ENCODE data around the gene KCNJ15.

Gene KCNJ15

DNA sequence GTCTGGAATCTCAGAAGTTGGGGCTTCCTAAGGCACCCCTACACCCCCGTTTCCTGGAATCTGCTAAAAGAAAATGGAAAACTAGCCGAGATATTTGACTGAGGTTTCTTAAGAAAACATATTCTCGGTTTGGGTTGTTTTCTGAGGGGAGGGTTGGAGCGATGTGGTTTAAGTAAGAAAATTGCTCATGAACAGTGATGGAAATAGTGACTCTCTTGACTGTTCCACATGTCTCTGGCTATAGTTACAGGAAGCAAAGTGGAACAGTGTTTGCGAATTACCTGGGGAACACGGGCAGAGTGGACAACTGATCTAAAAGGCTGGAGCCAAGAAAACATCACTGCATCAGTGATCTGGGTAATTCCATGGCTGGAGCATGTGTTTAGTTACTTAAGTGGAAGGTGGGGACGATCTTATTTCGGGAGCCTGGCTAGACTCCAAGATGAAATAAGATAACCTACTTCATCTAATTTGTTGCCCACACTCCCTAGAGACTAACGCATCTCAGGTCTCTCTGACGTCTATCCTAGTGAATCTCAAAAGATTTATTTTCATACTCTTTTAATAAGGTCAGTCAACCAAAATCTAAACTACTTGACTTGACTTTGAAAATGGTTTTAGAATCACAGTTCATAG lies 92.4 kb downstream of the KCNJ15 start:
- H3K9me3 ChIP-seq, result no peaks in the 10 kb centered on the region
- no peak overlapping the region for H3K4me3 ChIP-seq
- H3K36me3 ChIP-seq, result no peaks in the 10 kb centered on the region
- peak overlapping the region; percentile 68 to 71 for H3K27ac ChIP-seq
- TF ChIP-seq, protein P1, sequence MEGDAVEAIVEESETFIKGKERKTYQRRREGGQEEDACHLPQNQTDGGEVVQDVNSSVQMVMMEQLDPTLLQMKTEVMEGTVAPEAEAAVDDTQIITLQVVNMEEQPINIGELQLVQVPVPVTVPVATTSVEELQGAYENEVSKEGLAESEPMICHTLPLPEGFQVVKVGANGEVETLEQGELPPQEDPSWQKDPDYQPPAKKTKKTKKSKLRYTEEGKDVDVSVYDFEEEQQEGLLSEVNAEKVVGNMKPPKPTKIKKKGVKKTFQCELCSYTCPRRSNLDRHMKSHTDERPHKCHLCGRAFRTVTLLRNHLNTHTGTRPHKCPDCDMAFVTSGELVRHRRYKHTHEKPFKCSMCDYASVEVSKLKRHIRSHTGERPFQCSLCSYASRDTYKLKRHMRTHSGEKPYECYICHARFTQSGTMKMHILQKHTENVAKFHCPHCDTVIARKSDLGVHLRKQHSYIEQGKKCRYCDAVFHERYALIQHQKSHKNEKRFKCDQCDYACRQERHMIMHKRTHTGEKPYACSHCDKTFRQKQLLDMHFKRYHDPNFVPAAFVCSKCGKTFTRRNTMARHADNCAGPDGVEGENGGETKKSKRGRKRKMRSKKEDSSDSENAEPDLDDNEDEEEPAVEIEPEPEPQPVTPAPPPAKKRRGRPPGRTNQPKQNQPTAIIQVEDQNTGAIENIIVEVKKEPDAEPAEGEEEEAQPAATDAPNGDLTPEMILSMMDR (IDR thresholded peaks at IDR 0.05), result no peak
- peaks cover 0 to 64% (median 33%) of the 10 kb centered on the region in 4 donors for H3K4me1 ChIP-seq
- no peak for DNase-seq
- no peaks in the 10 kb centered on the region for H3K27me3 ChIP-seq
- intact Hi-C loops (cut with DNase I; ENCODE audit: low total_unique reads), result no loop called here

DNA sequence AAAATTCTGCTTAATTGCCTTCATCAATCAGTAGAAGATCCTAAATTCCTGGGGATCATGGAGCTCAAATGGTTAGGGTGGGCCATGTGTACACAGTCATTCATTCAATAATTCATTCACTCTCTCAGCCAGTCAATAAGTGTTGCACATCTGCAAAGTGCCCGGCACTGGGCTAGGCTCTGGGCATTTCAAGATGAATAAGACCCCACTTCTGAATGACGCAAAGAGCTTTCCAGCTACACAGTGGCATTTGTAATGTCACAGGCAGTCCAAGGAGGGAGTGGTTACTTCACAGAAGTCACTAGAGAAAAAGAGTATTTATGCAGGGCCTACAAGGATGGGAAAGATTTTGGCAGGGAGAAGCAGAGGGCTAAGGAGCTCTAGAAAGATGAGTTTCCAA lies 93.2 kb downstream of the KCNJ15 start:
- Histone ChIP-seq H3K36me3 (no peaks in the 10 kb centered on the region), H3K27me3 (no peaks in the 10 kb centered on the region), H3K4me3 (no peak overlapping the region), H3K27ac (peak overlapping the region; percentile 68 to 71), H3K9me3 (no peaks in the 10 kb centered on the region), H3K4me1 (peaks cover 0 to 57% (median 26%) of the 10 kb centered on the region in 4 donors)
- intact Hi-C loops (cut with DNase I; ENCODE audit: low total_unique reads), result loop anchor here (5.0 kb wide), 1 partner anchor 638 kb away; no protein-coding TSS in a partner anchor
- TF ChIP-seq, protein P1 (IDR thresholded peaks at IDR 0.05), result no peak
- no peak for DNase-seq

DNA sequence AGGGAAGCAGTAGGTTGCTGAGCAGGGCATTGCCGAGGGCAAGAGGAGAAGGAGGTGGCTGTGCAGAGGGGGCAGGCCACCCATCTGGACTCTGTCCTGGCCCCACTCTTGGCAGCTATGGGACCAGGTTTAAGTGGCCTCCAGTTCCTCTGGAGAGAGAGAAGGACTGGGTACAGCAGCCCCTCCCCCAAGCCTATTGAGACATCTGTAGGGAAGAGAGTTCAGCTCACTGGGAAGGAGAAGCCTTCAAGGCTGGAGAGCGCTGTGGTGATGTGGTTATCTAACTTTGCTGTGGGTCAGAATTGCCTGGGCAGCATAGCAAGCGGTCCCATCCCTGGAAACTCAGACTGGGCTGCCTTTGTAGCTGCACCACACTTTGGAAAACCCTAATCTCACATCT lies 93.9 kb downstream of the KCNJ15 start:
- no peak for DNase-seq
- TF ChIP-seq, protein P1 (IDR thresholded peaks at IDR 0.05), result no peak
- no peak overlapping the region for H3K4me3 ChIP-seq
- no peaks in the 10 kb centered on the region for H3K9me3 ChIP-seq
- H3K27ac ChIP-seq, result peak overlapping the region; percentile 68 to 71
- intact Hi-C loops (cut with DNase I; ENCODE audit: low total_unique reads), result loop anchor here (5.0 kb wide), 1 partner anchor 638 kb away; no protein-coding TSS in a partner anchor
- peaks cover 0 to 54% (median 25%) of the 10 kb centered on the region in 4 donors for H3K4me1 ChIP-seq
- H3K27me3 ChIP-seq, result no peaks in the 10 kb centered on the region
- H3K36me3 ChIP-seq, result no peaks in the 10 kb centered on the region

DNA sequence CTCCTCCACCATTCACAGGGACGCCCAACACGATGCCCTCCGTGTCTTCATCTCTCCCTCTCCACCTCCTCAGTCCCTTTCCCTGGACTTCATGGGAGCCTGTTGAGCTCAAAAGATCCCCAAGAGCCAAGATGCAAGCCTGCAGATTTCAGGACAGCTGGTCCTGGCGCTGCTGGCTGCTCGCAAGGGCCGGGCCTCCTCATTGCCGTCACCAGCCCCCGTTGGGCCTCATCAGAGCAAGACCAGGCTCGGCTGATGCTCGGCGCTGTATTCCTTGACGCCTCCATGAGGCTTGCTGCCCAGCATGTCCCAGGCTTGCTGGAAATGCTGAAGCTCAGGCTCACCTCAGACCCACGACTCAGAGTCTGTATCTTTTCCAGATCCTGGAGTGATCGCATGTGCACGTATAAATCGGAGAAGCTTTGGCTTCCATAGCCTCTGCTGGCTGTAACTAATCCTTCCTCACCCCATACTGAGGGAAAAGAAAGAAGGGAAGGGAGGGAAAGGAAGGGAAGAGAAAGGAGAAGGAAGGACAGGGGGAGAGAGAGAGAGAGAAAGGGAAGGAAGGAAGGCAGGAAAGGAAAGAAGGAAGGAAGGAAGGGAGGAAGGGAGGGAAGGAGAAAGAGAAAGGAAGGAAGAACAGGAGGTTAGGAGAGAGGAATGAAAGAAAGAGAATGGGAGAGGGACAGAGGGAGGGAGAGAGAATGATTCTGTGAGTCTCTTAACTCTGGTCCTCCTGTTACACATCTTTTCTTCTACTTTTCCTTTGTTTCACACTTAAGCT lies 94.6 kb downstream of the KCNJ15 start:
- intact Hi-C loops (cut with DNase I; ENCODE audit: low total_unique reads), result loop anchor here (5.0 kb wide), 1 partner anchor 639 kb away; no protein-coding TSS in a partner anchor
- Histone ChIP-seq H3K4me3 (no peak overlapping the region), H3K36me3 (no peaks in the 10 kb centered on the region), H3K9me3 (no peaks in the 10 kb centered on the region), H3K27me3 (no peaks in the 10 kb centered on the region), H3K4me1 (peaks cover 0 to 57% (median 26%) of the 10 kb centered on the region in 4 donors), H3K27ac (peak overlapping the region; percentile 68 to 71)
- no peak for DNase-seq
- TF ChIP-seq, protein P1 (IDR thresholded peaks at IDR 0.05), result no peak

DNA sequence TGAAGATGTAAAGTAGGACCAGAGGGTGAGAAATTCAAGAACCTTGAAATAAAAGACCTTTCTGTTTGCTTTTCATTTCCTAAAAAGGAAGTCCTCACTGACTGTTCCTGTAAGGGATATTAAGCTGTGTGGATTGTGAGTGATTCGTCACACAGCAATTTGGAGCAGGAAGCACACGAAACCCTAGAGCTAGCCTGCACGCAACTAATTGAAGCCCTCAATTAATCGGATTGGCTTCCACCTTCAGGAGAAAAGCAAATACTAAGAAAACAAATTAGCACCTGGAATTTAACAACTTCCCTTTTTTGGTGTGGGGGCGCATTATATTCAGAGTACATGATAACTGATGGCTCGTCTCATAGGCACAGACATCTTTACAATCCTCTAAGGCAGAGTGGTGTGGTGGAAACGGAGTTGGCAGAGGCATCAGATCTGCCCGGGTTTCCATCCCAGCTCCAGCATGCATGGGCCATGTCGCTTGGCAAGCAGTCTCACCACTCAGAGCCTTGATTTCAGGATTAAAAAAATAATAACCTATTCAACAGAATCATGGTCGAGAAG lies 95.2 kb downstream of the KCNJ15 start:
- Histone ChIP-seq H3K4me3 (peak overlapping the region in 1 of 2 donors; percentile 1), H3K27ac (peak overlapping the region; percentile 68 to 71), H3K36me3 (no peaks in the 10 kb centered on the region), H3K27me3 (no peaks in the 10 kb centered on the region), H3K9me3 (no peaks in the 10 kb centered on the region), H3K4me1 (peaks cover 0 to 57% (median 26%) of the 10 kb centered on the region in 4 donors)
- intact Hi-C loops (cut with DNase I; ENCODE audit: low total_unique reads), result loop anchor here (2.0 to 5.0 kb wide), 2 partner anchors 135 to 640 kb away; no protein-coding TSS in a partner anchor
- TF ChIP-seq, protein P1 (IDR thresholded peaks at IDR 0.05), result no peak
- no peak for DNase-seq
